ENCODE data around the gene CHD3.
A peak's percentile ranks its signal among the peaks of the same experiment; 100 is the strongest.

Gene CHD3

DNA sequence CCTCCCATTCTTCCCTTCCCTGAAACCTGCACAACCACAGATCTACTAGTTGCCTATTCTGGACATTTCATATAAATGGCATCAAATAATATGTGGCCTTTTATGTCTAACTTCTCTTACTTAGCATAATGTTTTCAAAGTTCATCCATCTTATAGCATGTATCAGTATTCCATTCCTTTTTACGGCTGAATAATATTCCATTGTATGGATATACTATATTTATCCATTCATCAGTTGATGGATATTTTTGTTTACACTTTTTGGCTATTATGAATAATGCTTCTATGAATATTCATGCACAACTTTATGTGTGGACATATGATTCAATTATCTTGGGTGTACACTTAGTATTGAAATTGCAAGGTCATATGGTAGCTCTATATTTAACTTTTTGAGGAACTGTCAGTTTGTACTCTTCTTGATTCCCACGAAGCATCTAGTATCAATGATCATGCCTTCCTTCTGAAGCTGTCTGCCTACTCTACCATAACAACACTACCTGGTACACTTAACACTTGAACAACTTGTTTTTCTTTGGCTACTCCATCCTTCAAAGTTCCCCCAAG, 12.7 kb upstream of the CHD3 start:
- DNase-seq: no peak

GRCh38 chr17:7878234-7878633, 10.4 kb upstream of the CHD3 start:
- DNase-seq: no peak

DNA sequence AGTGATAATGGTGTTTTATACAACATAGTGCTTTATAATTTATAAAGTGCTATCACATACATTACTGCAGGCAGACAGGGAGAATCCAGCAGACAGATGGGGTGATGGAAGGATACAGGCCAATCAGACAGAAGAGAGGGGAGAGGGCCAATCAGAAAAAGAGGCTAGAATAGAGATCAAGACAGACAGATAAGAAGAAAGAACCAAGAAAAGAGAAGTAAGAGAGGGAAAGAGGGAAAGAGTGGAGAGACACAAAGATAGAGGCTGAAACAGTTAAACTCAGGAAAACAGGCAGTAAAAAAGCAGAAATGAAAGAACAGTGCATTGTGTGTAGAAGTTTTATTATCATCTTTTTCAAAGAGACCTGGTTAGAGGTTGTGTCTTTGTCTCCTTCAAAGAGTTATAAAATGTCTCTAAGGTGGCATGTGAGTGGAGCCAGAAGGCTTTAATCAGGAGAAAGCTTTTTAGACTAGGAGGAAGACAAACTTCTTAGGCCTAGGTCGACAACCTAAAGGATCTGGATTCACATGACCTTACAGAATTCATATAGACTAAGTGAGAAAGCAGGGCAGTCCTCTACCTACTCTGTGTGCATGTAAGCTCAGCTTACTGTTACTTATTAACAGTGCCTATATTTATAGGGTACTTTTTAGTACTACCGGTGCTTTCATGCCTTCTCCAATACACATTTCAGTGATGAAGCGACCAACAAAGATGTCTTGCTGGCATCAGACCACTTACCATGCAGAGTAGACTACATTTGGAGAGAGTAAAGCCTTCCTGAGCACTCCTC, 8.3 kb upstream of the CHD3 start:
- DNase-seq: no peak

DNA sequence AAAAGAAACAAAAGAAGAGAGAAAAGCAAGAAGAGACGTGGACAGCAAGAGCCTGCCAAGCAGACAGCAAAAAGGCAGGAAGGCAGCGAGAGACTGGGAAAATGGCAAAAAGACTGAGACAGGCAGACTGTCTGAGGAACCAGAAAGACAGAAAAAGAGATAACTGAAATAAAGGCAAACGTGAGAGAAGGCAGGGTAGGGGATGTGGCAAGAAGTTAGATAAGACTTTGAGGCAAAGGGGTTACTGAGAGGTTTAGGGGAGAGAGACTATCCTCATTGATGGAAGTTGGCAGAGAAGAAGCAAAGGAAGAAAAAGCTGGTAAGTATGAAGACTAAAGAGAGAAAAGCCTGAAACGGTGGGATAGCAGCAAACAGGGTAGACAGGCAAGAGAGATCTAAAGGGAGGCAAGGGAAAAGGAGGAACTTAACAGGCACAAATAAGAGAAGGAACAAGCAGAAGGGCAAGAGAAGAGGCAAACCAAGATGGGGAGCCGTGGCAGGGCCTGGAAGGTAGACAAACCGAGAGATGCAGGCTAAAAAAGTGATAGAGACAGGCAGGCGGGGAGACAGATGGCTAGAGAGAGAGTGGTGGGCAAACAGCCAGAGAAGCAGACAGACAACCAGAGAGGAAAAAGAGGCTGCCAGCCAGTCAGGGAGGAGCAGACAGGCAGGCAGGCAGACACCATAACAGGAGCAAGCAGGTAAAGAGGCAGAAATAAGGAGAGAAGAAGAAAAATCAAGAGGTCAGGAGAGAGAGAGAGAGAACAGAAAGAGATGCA, 7.1 kb upstream of the CHD3 start:
- DNase-seq: peak; percentile 53

DNA sequence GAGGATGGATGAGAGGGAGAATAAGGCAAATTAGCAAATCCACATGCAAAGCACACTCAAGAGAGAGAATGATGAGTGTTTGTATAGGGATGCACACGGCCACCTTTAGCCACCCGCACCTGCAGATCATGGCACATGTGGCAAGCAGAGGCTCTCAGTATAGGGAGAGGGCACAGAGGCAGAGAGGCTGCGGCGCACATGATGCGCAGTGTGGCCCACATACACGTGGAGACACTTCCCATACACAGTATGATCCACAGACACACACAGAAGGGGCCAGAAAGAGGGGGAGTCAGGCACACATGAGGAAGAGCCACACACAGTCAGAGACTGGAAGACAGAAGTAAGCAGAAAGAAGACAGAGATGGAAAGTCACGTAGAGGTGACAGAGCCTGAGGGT, 6.5 kb upstream of the CHD3 start:
- peak; percentile 45 for DNase-seq

GRCh38 chr17:7882629-7883028, 6.0 kb upstream of the CHD3 start:
- no peak for DNase-seq

DNA sequence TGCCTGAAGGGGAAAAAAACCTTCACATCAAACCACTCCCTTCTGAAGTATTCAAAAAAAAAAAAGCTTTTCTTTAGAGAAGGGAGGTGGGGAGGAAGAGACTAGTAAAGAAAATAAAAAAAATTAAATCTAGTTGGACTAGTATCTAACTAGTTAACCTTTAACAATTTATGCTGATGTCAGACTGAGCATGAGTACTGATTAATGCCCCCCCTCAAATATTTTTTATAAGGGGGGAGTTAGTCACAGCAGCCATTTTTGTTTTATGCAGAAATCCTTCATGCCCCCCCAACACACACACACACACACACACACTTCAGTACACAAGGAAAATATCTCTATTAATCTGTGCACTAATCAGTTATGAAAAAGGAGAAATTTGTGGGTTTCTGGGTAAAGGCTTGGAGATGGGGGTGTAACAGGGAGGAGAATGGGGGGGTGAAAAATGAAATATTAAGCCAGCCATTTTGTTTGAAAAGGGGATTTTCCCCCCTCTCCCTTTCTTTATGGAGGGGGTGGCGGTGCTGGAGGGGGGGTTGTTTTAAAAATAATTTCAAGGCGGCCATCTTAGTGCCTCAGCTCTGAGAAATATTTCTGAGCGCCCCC, 4.7 kb upstream of the CHD3 start:
- no peak for DNase-seq

DNA sequence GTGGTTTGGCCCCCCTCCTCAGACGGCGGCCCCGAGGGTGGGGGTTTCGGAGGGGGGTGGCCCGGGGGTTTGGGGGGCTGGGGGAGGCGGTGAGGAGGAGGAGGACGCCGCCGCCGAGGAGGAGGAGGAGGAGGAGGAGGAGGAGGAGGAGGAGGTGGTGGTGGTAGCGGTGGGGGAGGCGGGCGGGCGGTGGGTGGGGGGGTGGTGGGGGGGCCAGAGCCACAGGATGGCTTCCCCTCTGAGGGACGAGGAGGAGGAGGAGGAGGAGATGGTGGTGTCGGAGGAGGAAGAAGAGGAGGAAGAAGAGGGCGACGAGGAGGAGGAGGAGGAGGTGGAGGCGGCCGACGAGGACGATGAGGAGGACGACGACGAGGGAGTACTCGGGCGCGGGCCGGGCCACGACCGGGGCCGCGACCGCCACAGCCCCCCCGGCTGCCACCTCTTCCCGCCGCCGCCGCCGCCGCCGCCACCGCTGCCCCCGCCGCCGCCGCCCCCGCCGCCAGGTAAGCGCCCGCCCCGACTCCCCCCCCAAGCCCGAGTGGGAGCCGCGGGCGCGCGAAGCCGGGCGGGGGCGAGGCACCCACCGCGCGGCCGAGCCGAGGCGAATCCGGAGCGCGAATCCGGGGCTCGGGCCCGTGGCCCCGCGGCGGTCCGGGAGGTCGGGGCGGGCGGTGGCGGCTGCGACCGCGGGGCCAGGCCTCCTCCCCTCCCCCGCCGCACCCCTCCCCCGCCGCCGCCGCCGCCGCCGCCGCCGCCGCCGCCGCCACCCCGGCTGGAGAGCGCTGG, 3.8 kb upstream of the CHD3 start:
- DNase-seq: no peak

DNA sequence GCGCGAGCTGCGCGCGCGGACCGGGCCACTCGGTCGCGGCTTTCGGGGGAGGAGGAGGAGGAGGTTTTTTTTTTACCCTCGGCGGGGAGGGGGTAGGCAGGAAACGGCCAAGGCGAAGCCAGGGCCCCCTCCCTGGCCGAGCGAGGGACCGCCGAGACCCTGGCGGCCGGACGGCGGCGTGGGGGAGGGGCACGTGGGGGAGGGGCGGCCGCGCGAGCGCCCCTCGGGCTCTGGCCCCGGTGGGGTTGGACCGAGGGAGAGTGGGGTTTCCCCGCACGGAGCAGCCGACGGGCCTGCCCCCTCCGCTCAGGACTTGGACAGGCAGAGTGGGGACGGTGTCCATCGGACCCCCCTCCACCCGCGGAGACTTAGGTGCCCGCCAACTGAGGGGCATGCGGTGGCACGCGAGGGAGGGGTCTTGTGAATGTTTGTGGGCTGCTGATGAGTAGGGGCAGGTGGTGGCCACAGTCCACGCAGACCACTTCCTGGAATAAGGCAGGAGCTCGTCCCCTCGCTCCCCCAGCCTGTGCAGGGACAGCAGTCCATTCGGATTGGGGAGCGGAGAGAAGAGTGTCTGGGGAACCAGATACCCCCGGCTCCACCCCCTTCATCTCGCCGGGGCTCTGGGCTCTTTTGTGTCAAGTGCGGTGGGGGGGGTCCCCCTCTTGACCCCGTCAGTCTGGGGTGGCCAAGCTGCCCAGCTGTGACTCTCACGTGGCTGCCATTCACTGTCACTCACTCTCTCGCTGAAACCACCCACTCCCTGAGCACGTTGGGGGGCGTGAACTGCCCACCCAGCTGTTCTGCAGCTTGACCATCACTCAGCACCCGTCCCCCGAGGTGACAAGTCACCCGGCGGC, 3.0 kb upstream of the CHD3 start:
- DNase-seq: peak; percentile 50

GRCh38 chr17:7886227-7887037, 2.2 kb upstream of the CHD3 start:
- DNase-seq: peak; percentile 61

DNA sequence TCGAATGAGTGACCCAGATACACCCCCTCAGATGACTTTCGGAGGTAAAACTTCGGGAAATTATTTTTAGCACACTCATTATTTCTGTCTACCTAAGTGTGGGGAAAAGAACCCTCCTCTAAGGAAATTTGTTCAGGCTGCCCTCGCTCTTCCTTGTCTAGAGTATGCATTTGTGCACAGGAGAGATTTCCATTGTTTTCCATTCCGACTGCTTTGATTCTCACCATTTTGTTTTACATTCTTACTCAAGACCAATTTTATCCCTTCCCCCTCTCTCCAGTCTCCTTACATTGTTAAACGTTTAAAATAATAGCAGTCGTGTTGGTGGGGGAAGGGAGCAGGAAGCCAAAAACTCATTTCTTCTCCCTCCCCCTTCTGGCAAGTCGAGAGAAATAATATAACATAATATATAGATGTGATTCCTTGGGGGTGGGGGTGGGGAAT, 1.5 kb upstream of the CHD3 start:
- no peak for DNase-seq

- DNase-seq: peak; percentile 93
Measured at GRCh38 chr17:7887482-7888183, 956 bp upstream of the CHD3 start.

GRCh38 chr17:7889166-7889955, 772 bp downstream of the CHD3 start:
- DNase-seq: peak; percentile 95

- DNase-seq: no peak
Measured at GRCh38 chr17:7893187-7893880, 4.7 kb downstream of the CHD3 start.

GRCh38 chr17:7894226-7894625, 5.6 kb downstream of the CHD3 start:
- DNase-seq: no peak

- DNase-seq: no peak
Measured at GRCh38 chr17:7894866-7895265, 6.3 kb downstream of the CHD3 start.

GRCh38 chr17:7897090-7897489, 8.5 kb downstream of the CHD3 start:
- no peak for DNase-seq

DNA sequence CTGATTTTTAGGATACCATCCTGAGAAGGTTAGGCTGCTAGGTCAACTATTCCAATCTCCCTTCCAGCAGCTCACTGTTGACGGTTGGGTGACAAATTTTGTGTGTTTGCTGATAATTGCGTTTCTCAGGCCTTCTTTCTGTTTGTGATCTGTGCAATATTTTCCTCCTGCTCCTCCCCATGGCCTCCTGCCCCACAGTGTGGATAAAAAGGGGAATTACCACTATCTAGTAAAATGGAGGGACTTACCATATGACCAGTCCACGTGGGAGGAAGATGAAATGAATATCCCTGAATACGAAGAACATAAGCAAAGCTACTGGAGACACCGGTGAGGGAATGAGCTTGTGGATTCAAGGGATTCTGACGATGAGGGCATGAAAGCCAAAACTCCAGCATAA, 9.2 kb downstream of the CHD3 start:
- no peak for DNase-seq

All from NCI-H1092 (cell line).